Astrocyte (in vitro differentiated cells and primary cell): ENCODE data around the gene PAX1.

Source experiments
- EZH2 ChIP-seq: IDR thresholded peaks from 2 replicates; pipeline ENCODE4 v1.6.1; 2012; ENCODE audit warnings: mild to moderate bottlenecking, low read length, inconsistent platforms; ENCODE audit not compliant: insufficient read depth
- TF ChIP-seq, protein P1 (sequence below): IDR thresholded peaks from 2 replicates; pipeline ENCODE4 v1.5.1; 2011; ENCODE audit warnings: low read depth, mild to moderate bottlenecking, inconsistent platforms, low read length, moderate library complexity; ENCODE audit not compliant: insufficient read depth

- TF ChIP-seq, protein P1, sequence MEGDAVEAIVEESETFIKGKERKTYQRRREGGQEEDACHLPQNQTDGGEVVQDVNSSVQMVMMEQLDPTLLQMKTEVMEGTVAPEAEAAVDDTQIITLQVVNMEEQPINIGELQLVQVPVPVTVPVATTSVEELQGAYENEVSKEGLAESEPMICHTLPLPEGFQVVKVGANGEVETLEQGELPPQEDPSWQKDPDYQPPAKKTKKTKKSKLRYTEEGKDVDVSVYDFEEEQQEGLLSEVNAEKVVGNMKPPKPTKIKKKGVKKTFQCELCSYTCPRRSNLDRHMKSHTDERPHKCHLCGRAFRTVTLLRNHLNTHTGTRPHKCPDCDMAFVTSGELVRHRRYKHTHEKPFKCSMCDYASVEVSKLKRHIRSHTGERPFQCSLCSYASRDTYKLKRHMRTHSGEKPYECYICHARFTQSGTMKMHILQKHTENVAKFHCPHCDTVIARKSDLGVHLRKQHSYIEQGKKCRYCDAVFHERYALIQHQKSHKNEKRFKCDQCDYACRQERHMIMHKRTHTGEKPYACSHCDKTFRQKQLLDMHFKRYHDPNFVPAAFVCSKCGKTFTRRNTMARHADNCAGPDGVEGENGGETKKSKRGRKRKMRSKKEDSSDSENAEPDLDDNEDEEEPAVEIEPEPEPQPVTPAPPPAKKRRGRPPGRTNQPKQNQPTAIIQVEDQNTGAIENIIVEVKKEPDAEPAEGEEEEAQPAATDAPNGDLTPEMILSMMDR = no peak
- TF ChIP-seq EZH2 = no peak
Observed at GRCh38 chr20:21712443-21713059, 7.1 kb downstream of the PAX1 start.
